Fibroblast of the aortic adventitia (primary cell): ENCODE data around the gene OSBPL5. TPM values are rescaled to one million over a fixed set of nuclear protein-coding genes. Genes with fewer than 3 reads are reported as not detected.

Experiments used
- DNase-seq: peaks from one replicate; pipeline ENCODE4 v3.0.0-alpha.2; 2010; ENCODE audit warnings: low read depth
- H3K4me3 ChIP-seq: 2 replicates; pipeline ENCODE4 v1.5.1; 2011; ENCODE audit warnings: low read depth, mild to moderate bottlenecking, control low read depth, low read length, moderate library complexity
- total RNA-seq: library from RNA; depleted of rRNA; stranded (reverse); fragments of >200 nt; gene quantifications from 2 replicates; pipeline ENCODE4 v1.2.3, GENCODE V29; 2012; ENCODE audit warnings: low replicate concordance
- TF ChIP-seq, protein P1 (sequence below): IDR thresholded peaks from 2 replicates; pipeline ENCODE4 v1.5.1; 2011; ENCODE audit warnings: mild to moderate bottlenecking, low read length, control low read depth, inconsistent platforms; ENCODE audit not compliant: insufficient read depth

The OSBPL5 gene
- total RNA-seq, 1 donor, result 24.8 TPM

DNA sequence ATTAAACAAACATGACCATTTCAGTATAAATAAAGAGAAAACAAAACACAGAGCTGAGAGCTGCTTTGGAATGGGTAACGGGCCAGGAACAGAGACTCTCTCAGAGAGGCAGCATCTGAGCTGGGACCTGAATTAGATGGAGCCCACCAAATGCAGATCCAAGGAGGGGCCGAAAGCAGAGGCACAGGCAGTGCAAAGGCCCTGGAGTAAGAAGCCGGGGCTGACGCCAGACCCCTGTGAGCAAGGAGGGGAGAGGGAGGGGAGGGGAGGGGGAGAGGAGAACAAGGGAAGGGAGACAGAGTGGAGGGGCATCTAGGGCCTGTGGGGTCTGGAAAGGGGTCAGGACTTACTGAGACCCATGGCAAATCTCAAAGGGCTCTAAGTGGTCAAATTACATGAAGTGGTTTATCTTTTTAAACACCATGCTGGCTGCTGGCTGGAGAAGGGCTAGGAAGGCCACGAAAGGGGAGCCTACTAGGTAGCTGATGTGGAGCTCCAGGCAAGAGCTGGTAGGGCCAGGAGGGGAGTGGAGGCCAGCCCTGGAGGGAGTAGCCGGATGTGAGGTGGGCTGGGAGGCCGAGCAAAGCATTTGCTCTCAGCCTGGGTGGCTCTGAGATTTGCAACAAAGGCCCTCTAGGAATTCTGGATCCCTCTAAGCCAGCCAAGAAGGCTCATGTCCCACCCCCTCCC is 3.2 kb downstream of the OSBPL5 start:
- no peak for DNase-seq
- no peak overlapping the region for H3K4me3 ChIP-seq
- TF ChIP-seq, protein P1, sequence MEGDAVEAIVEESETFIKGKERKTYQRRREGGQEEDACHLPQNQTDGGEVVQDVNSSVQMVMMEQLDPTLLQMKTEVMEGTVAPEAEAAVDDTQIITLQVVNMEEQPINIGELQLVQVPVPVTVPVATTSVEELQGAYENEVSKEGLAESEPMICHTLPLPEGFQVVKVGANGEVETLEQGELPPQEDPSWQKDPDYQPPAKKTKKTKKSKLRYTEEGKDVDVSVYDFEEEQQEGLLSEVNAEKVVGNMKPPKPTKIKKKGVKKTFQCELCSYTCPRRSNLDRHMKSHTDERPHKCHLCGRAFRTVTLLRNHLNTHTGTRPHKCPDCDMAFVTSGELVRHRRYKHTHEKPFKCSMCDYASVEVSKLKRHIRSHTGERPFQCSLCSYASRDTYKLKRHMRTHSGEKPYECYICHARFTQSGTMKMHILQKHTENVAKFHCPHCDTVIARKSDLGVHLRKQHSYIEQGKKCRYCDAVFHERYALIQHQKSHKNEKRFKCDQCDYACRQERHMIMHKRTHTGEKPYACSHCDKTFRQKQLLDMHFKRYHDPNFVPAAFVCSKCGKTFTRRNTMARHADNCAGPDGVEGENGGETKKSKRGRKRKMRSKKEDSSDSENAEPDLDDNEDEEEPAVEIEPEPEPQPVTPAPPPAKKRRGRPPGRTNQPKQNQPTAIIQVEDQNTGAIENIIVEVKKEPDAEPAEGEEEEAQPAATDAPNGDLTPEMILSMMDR, result no peak

DNA sequence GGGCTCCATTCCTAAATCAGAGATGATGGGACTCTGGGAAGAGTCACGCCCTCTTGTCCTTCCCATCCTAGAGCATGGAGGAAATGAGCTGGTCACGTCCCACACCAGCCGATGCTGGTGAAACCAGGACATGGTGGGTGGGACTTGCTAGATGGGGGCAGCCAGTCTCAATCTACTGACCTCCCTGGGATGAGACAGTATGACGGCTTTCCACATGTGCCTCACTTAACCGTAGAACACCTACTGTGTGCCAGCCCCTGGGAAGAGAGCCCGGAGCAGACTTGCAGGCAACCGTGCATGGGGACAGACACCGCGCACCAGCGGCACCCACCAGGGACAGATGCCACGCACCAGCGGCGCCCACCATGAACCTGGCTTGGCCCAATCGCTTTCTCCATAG is 3.8 kb downstream of the OSBPL5 start:
- no peak overlapping the region for H3K4me3 ChIP-seq
- TF ChIP-seq, protein P1, result no peak

DNA sequence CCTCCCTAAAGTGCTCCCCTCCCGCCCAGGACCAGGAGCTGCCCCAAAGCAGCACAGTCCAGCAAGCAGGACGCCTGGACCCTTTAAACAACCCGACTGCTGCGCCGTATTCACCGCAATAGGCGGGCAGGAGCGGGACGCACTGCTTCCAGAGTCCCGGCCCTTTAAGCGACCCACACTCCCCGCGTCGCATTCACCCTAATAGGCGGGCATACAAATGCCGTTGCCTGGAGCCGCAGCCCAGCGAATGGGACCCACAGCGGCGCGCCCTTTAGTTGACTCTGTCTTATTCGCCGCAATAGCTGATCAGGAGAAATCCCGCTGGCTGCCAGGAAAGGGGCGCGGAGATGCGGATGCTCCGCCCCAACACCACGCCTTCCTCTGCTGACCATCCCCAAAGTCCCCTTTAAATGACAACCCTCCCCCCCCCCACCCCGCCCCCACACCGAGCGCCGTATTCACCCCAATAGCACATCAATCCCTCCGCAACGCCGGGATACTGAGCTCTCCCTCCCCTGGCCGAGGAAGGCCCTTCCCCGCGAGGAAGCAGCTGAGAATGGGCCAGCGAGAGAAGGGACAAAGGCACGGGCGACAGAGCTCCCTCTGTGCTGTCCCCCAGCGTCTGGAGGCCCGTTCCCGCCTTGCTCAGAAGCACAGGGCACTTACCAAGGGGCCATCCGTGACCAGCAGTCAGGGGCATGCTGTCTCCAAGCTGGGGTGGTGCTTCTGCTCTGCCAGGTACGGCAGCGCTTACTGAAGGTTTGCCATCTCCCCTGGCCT is 4.7 kb downstream of the OSBPL5 start:
- peak overlapping the region; percentile 68 for H3K4me3 ChIP-seq
- DNase-seq, result peak; percentile 93
- TF ChIP-seq, protein P1, result no peak

More for the DNA sequence above, 3.8 kb downstream of the OSBPL5 start:
- DNase-seq, result no peak

DNA sequence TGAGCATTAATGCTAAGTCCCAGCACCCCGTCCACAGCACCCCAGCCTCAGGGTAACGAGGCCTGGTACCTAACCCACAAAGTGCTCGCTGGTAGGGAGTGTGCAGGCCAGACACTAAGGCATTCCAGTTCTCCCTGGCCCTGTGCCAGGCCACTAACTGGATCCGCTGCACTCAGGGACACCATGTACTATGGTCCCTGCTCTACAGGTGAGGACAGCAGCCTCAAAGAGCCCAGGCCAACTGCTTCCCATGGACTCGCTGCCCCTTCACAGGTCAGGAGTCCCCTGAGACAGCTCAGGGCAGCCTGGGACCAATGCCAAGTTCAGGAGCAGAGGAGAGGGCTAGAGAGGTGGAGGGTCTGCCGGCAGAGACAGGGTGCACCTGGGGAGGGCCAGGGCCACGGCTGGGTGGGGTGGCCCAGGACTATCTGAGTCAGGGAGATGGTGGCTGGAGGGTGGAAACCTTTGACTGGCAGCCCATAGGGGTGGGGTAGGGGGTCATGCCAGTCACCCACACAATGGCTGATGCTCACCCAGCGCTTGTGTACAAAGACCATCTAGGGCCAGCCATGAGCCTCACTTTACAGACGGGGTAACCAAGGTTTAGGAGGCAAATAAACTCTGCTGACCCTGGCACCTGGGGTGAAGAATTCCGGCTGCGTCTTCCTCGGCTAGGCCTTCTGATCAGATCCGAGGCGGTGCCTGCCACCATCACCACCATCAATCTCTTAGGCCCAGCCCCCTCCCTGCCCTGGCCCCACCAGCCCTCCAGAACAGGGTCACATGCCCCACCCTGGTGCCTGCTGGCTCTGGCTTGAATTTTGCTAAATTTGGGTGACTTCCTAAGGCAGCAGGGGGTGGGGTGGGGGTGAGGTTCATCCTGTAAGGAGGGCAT is 5.6 kb downstream of the OSBPL5 start:
- TF ChIP-seq, protein P1, result no peak
- no peak for DNase-seq

DNA sequence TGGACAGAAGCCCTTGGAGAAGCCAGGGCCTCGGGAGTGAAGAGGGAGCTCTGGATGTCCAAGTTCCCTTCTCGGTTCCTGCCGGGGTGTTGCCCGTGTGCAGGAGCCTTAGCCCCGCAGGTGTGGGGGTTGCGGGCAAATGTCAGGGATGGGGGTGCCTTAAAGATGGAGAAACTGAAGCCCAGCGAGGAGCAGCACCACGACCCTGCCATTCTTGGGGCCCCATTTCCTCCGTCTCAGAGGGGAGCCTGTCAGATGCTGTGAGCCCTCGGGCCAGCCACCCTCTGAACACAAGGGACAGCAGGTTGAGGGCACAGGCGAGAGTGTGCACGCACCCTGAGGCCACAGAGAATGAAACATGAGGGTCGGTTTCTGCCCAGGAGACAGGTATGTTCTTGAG is 6.3 kb downstream of the OSBPL5 start:
- no peak for DNase-seq

More for the DNA sequence above, 5.6 kb downstream of the OSBPL5 start:
- H3K4me3 ChIP-seq, result peak overlapping the region; percentile 68

DNA sequence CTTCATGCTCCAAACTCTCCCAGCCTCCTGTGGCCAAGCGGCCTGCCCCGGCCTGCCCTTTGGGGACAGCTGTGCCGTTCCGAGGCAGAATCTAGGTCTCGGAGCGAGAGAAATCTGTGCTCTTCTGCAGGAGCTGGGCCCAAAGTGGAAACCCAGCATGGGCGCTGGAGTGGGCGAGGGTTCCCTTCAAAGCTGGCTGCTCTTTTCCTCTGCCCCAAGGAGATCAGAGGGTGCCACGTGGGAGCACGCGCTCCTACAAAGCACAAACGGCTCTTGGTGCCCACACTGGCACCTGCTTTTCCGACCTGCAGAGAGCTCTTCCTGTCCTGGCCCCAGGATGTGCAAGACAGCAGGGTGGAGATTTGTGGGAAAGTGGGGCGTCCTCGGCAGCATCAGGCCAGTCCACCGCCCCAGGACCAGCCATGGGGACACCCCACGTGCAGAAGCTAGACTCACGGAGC is 6.9 kb downstream of the OSBPL5 start:
- TF ChIP-seq, protein P1, result no peak
- no peak overlapping the region for H3K4me3 ChIP-seq
- DNase-seq, result no peak

More for the DNA sequence above, 6.3 kb downstream of the OSBPL5 start:
- TF ChIP-seq, protein P1, result no peak
- H3K4me3 ChIP-seq, result no peak overlapping the region
